Left lobe of liver (tissue), 2 donors: Measurements from ENCODE around the gene HOXA3. TPM values are rescaled to one million over a fixed set of nuclear protein-coding genes. Genes with fewer than 3 reads are reported as not detected.

Experiments
- ATAC-seq: fragments of 200-7000 bp; cut with Tn5 transposase; one replicate; pipeline ENCODE4 v1.9.1; 2020; ENCODE audit warnings: mild to moderate bottlenecking, moderate library complexity
- DNase-seq: peaks from one replicate; pipeline ENCODE4 v3.0.0-alpha.2; 2020; ENCODE audit warnings: low spot score
- total RNA-seq: library from RNA; stranded (reverse); gene quantifications from one replicate; pipeline ENCODE4 v1.2.1, GENCODE V29; 2021
- donor health status: DM: no; HTN: no; CAD: no; lungs with moderate emphysema.
- donor health status: DM: no; HTN: yes; CAD: no.

HOXA3 gene
- total RNA-seq, 1 donor from 2014 or later, result 0.30 TPM

- ATAC-seq (no peak), DNase-seq (no peak)
Observed at GRCh38 chr7:27157702-27158431, 5.5 kb upstream of the HOXA3 start.

- ATAC-seq (no peak), DNase-seq (no peak)
Observed at GRCh38 chr7:27156916-27157701, 4.7 kb upstream of the HOXA3 start.

GRCh38 chr7:27156508-27156898, 4.1 kb upstream of the HOXA3 start, which contains the start of gene HOXA7:
Gene HOXA7, minus strand, starts transcription at chr7:27156675. Its CDS starts 130 bp downstream, at chr7:27156545.
- no peak for ATAC-seq
- DNase-seq, result no peak

GRCh38 chr7:27155816-27156507, 3.6 kb upstream of the HOXA3 start:
- no peak for ATAC-seq
- DNase-seq, result no peak

GRCh38 chr7:27154901-27155815, 2.8 kb upstream of the HOXA3 start:
- ATAC-seq (no peak), DNase-seq (no peak)

GRCh38 chr7:27154369-27154768, 2.0 kb upstream of the HOXA3 start:
- no peak for DNase-seq
- ATAC-seq, result no peak

- no peak for DNase-seq
- ATAC-seq, result no peak
Observed at GRCh38 chr7:27153526-27153925, 1.1 kb upstream of the HOXA3 start.

- DNase-seq (no peak), ATAC-seq (no peak)
Observed at GRCh38 chr7:27152816-27153442, 546 bp upstream of the HOXA3 start.

- ATAC-seq (no peak), DNase-seq (peak; percentile 33)
Observed at GRCh38 chr7:27151341-27151930, 947 bp downstream of the HOXA3 start.

GRCh38 chr7:27150568-27151340, 1.6 kb downstream of the HOXA3 start:
- DNase-seq (peak; percentile 64), ATAC-seq (peak; percentile 90)

- ATAC-seq (peak; percentile 15), DNase-seq (no peak)
Observed at GRCh38 chr7:27149842-27150567, 2.4 kb downstream of the HOXA3 start.

- ATAC-seq, result no peak
- peak; percentile 39 for DNase-seq
Observed at GRCh38 chr7:27148756-27149641, 3.4 kb downstream of the HOXA3 start.

GRCh38 chr7:27148031-27148755, 4.2 kb downstream of the HOXA3 start:
- peak; percentile 33 for DNase-seq

GRCh38 chr7:27147199-27148030, 5.0 kb downstream of the HOXA3 start, which contains the start of gene HOXA6:
Gene HOXA6, minus strand, starts transcription at chr7:27147774. Its CDS starts 25 bp downstream, at chr7:27147749.
- peak; percentile 43 for DNase-seq
- no peak for ATAC-seq

More at GRCh38 chr7:27148031-27148755, 4.2 kb downstream of the HOXA3 start:
- ATAC-seq, result no peak

- peak; percentile 11 for DNase-seq
- ATAC-seq, result no peak
Observed at GRCh38 chr7:27146491-27147198, 5.7 kb downstream of the HOXA3 start.
